Chondrocyte (in vitro differentiated cells): Measurements from ENCODE around the gene IDH1. TPM values are rescaled to one million over a fixed set of nuclear protein-coding genes. Genes with fewer than 3 reads are reported as not detected.

ENCODE experiments used
- DNase-seq: peaks from one replicate; pipeline ENCODE4 v3.0.0; 2021; ENCODE audit warnings: mixed read lengths, low spot score
- H3K27ac Mint-ChIP-seq: one replicate; pipeline ENCODE4 v1.8.0; 2021; ENCODE audit warnings: mild to moderate bottlenecking, moderate library complexity, mixed read lengths; ENCODE audit not compliant: unreplicated experiment
- H3K27me3 Mint-ChIP-seq: 2 replicates; pipeline ENCODE4 v1.8.0; 2021; ENCODE audit warnings: low read depth, mixed read lengths
- H3K36me3 Mint-ChIP-seq: 2 replicates; pipeline ENCODE4 v1.8.0; 2021; ENCODE audit warnings: low read depth, mixed read lengths
- H3K4me1 Mint-ChIP-seq: 2 replicates; pipeline ENCODE4 v1.8.0; 2021; ENCODE audit warnings: low read depth, mild to moderate bottlenecking, mixed read lengths
- H3K4me3 Mint-ChIP-seq: one replicate; pipeline ENCODE4 v1.8.0; 2021; ENCODE audit warnings: mild to moderate bottlenecking, moderate library complexity, mixed read lengths; ENCODE audit not compliant: unreplicated experiment
- H3K9me3 Mint-ChIP-seq: 2 replicates; pipeline ENCODE4 v1.8.0; 2021; ENCODE audit warnings: low read depth, mixed read lengths
- total RNA-seq: library from RNA; stranded (reverse); gene quantifications from 3 replicates; pipeline ENCODE4 v1.2.1, GENCODE V29; 2021
- TF ChIP-seq, protein P1 (sequence below): fragments of 200-600 bp; sonication (generic); IDR thresholded peaks from 2 replicates; pipeline ENCODE4 v1.5.0; 2021; ENCODE audit warnings: antibody characterized with exemption, mild to moderate bottlenecking, moderate library complexity

The IDH1 gene
- total RNA-seq, 1 donor from 2014 or later: 78.2 TPM

DNA sequence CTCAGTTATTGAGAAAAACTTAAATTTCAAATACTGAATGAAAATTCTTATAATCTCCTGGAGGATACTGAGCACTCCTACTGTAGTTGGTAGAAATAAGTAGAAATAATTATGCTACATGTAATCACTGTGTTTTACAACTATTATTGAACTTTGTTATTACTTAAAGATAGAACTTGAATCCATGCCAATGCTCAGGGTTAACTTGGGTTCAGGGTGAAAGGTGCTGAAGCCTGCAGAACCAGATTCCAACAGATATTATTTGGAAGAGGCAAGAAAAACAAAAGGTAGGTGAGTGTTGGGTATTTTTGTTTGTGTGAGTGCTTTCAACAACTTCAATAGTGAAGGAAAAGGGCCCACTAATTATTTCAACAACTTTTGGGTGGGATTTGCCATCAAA lies 10.4 kb downstream of the IDH1 start:
- Mint-ChIP-seq H3K4me3 (no peak overlapping the region), H3K36me3 (peaks cover 32% of the 10 kb centered on the region), H3K4me1 (no peaks in the 10 kb centered on the region), H3K27ac (no peak overlapping the region), H3K27me3 (no peaks in the 10 kb centered on the region), H3K9me3 (no peaks in the 10 kb centered on the region)
- DNase-seq: no peak
- TF ChIP-seq, protein P1, sequence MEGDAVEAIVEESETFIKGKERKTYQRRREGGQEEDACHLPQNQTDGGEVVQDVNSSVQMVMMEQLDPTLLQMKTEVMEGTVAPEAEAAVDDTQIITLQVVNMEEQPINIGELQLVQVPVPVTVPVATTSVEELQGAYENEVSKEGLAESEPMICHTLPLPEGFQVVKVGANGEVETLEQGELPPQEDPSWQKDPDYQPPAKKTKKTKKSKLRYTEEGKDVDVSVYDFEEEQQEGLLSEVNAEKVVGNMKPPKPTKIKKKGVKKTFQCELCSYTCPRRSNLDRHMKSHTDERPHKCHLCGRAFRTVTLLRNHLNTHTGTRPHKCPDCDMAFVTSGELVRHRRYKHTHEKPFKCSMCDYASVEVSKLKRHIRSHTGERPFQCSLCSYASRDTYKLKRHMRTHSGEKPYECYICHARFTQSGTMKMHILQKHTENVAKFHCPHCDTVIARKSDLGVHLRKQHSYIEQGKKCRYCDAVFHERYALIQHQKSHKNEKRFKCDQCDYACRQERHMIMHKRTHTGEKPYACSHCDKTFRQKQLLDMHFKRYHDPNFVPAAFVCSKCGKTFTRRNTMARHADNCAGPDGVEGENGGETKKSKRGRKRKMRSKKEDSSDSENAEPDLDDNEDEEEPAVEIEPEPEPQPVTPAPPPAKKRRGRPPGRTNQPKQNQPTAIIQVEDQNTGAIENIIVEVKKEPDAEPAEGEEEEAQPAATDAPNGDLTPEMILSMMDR: no peak

DNA sequence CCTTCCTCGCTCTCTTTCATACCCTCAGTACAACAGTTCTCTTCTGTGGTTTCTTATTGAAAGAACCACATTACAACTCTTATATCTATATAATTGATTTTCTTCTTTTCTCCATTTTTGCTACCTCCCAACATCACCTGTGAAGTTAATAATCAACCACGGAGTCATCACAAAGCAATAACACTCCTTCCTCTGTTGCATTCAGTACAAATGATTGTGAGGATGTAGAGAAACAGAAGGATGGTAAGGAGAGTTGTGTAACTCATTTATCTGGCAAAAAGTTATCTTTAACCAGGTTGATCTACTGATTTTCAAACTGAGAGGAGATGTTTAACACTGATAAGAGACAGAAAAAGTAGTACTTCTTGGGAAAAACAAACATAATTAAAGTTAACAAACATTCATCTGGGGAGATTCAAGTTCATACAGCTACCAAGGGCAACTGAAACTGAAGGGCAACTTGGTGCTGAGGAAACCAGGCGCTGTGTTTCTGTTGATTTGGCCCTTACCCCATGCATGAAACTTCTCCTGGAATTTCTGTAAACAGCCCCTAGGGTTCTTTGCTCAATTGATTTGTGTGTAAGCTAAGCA lies 14.2 kb downstream of the IDH1 start:
- no peaks in the 10 kb centered on the region for H3K27me3 Mint-ChIP-seq
- no peaks in the 10 kb centered on the region for H3K4me1 Mint-ChIP-seq
- no peak for DNase-seq
- H3K27ac Mint-ChIP-seq: no peak overlapping the region
- peaks cover 33% of the 10 kb centered on the region for H3K36me3 Mint-ChIP-seq
- TF ChIP-seq, protein P1: no peak
- no peak overlapping the region for H3K4me3 Mint-ChIP-seq
- H3K9me3 Mint-ChIP-seq: no peaks in the 10 kb centered on the region

- TF ChIP-seq, protein P1: no peak
- no peak overlapping the region for H3K27ac Mint-ChIP-seq
- no peaks in the 10 kb centered on the region for H3K27me3 Mint-ChIP-seq
- H3K36me3 Mint-ChIP-seq: peaks cover 35% of the 10 kb centered on the region
- no peaks in the 10 kb centered on the region for H3K9me3 Mint-ChIP-seq
- no peak for DNase-seq
- no peak overlapping the region for H3K4me3 Mint-ChIP-seq
- no peaks in the 10 kb centered on the region for H3K4me1 Mint-ChIP-seq
These were observed 14.9 kb downstream of the IDH1 start for GRCh38 chr2:208239770-208240493.

GRCh38 chr2:208235860-208236259 lies 19.0 kb downstream of the IDH1 start:
- peaks cover 22% of the 10 kb centered on the region for H3K36me3 Mint-ChIP-seq
- TF ChIP-seq, protein P1: no peak
- no peaks in the 10 kb centered on the region for H3K4me1 Mint-ChIP-seq
- no peaks in the 10 kb centered on the region for H3K27me3 Mint-ChIP-seq
- H3K27ac Mint-ChIP-seq: no peak overlapping the region
- peaks cover 12% of the 10 kb centered on the region for H3K9me3 Mint-ChIP-seq
- DNase-seq: no peak
- no peak overlapping the region for H3K4me3 Mint-ChIP-seq

DNA sequence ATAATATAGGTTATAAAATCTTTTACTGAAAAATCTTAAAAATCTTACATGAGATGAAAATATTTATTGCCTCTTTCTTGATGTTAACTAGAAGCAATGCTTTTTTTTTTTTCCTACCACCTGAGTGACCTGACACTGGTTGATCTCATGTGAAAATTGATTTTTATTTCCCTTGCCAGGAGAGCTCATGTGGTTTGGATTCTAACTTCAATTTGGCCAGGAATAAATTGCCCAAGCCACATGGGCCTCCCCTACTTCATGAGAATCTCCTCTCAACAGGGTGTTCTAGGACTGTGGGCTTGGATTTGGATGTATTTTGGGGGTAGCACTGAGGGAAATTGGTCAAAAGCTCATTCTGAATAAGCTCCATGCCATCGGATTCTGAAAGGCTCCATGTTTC lies 20.1 kb downstream of the IDH1 start:
- DNase-seq: no peak
- TF ChIP-seq, protein P1: no peak
- Mint-ChIP-seq H3K27ac (no peak overlapping the region), H3K9me3 (peaks cover 12% of the 10 kb centered on the region), H3K36me3 (peaks cover 19% of the 10 kb centered on the region), H3K4me3 (no peak overlapping the region), H3K27me3 (no peaks in the 10 kb centered on the region), H3K4me1 (no peaks in the 10 kb centered on the region)
